OCI-LY7 (cell line): Measurements from ENCODE around the gene RAB24. TPM values are rescaled to one million over a fixed set of nuclear protein-coding genes. Genes with fewer than 3 reads are reported as not detected.

Source experiments
- BruUV-seq: library from RNA; stranded (reverse); fragments of 400-500 nt; replicated peaks from 2 replicates; lab custom pipeline; 2021; lab: Mats Ljungman, UMichigan
- CTCF ChIA-PET: fragments of 300-600 bp; sonication (Branson Sonifier 250); formaldehyde crosslinking; loops from one replicate; lab custom pipeline; 2022; ENCODE audit warnings: antibody characterized with exemption; ENCODE audit not compliant: unreplicated experiment; lab: Charles Lee
- POLR2A ChIA-PET: fragments of 300-600 bp; sonication (Branson Sonifier 250); formaldehyde crosslinking; loops from one replicate; lab custom pipeline; 2022; ENCODE audit warnings: antibody characterized with exemption; lab: Charles Lee
- DNase-seq: peaks from one replicate; pipeline ENCODE4 v3.0.0-alpha.2; 2015; ENCODE audit warnings: low spot score
- H2AFZ ChIP-seq: fragments of 200-600 bp; sonication (generic), shearing (Covaris generic); 2 replicates; pipeline ENCODE4 v1.6.1; 2014; ENCODE audit warnings: mild to moderate bottlenecking, antibody characterized with exemption, low read length, moderate library complexity
- H3K27ac ChIP-seq: fragments of 200-600 bp; sonication (generic); 2 replicates; pipeline ENCODE4 v1.5.1; 2014; ENCODE audit warnings: mixed run types, low read depth, mild to moderate bottlenecking, moderate library complexity, low read length, inconsistent platforms; ENCODE audit not compliant: poor library complexity, severe bottlenecking
- H3K36me3 ChIP-seq: fragments of 200-600 bp; sonication (generic); 2 replicates; pipeline ENCODE4 v1.6.1; 2014; ENCODE audit warnings: mild to moderate bottlenecking, antibody characterized with exemption, low read length, moderate library complexity, mixed read lengths; ENCODE audit not compliant: insufficient read depth
- H3K4me1 ChIP-seq: fragments of 200-600 bp; sonication (generic); 2 replicates; pipeline ENCODE4 v1.5.1; 2014; ENCODE audit warnings: mild to moderate bottlenecking, low read length; ENCODE audit not compliant: insufficient read depth, poor library complexity, severe bottlenecking
- H3K4me2 ChIP-seq: fragments of 200-600 bp; sonication (generic); 2 replicates; pipeline ENCODE4 v1.6.1; 2014; ENCODE audit warnings: mild to moderate bottlenecking, low read length
- H3K4me3 ChIP-seq: fragments of 200-600 bp; sonication (generic); 2 replicates; pipeline ENCODE4 v1.5.1; 2014; ENCODE audit warnings: mild to moderate bottlenecking, low read depth, low read length; ENCODE audit not compliant: poor library complexity, severe bottlenecking
- H3K79me2 ChIP-seq: fragments of 200-600 bp; sonication (generic); 2 replicates; pipeline ENCODE4 v1.6.1; 2016; ENCODE audit warnings: low read depth, mild to moderate bottlenecking, low read length, moderate library complexity, mixed read lengths; ENCODE audit not compliant: insufficient read depth
- H3K9me2 ChIP-seq: fragments of 200-600 bp; sonication (generic); 2 replicates; pipeline ENCODE4 v1.6.1; 2016; ENCODE audit warnings: mild to moderate bottlenecking, low read length, mixed read lengths; ENCODE audit not compliant: insufficient read depth
- H3K9me3 ChIP-seq: fragments of 200-600 bp; sonication (generic); 2 replicates; pipeline ENCODE4 v1.6.1; 2014; ENCODE audit warnings: mild to moderate bottlenecking, mixed run types, low read length, mixed read lengths
- H4K20me1 ChIP-seq: fragments of 200-600 bp; sonication (generic); 2 replicates; pipeline ENCODE4 v1.6.1; 2014; ENCODE audit warnings: mild to moderate bottlenecking, antibody characterized with exemption, low read length, moderate library complexity, mixed read lengths; ENCODE audit not compliant: insufficient read depth
- CTCF ChIP-seq: fragments of 200-600 bp; sonication (generic); conservative IDR thresholded peaks from 2 replicates; pipeline ENCODE4 v1.5.1; 2014; ENCODE audit warnings: mild to moderate bottlenecking, antibody characterized with exemption, low read length, moderate library complexity, mixed read lengths
- EZH2phosphoT487 ChIP-seq: fragments of 200-600 bp; sonication (generic); IDR thresholded peaks from 2 replicates; pipeline ENCODE4 v1.6.1; 2018; ENCODE audit warnings: low read depth, borderline replicate concordance, mild to moderate bottlenecking, mixed run types, antibody characterized with exemption, low read length, moderate library complexity, mixed read lengths
- intact Hi-C: fragments of 100-400 bp; cut with micrococcal nuclease; formaldehyde crosslinking; loops from one replicate; pipeline ENCODE4 v1.10.0; 2022; ENCODE audit not compliant: unreplicated experiment
- total RNA-seq, 2 experiments: library from RNA; depleted of rRNA in 1 of 2; stranded (reverse); fragments of >200 nt in 1 of 2; shearing (Covaris generic) in 1 of 2; gene quantifications; 2 replicates each; pipeline ENCODE4 v1.2.3, GENCODE V29; 2014 to 2022

The RAB24 gene
- total RNA-seq, 2 experiments from 2014 or later, result 25.8 to 36.1 TPM

- no peaks in the 10 kb centered on the region for H4K20me1 ChIP-seq
- DNase-seq, result no peak
- H3K4me3 ChIP-seq, result no peak overlapping the region
- ChIA-PET CTCF (interaction anchor here (0.9 kb wide), 2 partner anchors 12 to 82 kb away, joined by 3 to 4 read pairs; no protein-coding TSS in a partner anchor), POLR2A (interaction anchor here (0.6 to 0.9 kb wide), 3 partner anchors 12 to 77 kb away, joined by 3 read pairs; no protein-coding TSS in a partner anchor)
- H3K36me3 ChIP-seq, result peaks cover 85% of the 10 kb centered on the region
- no peak overlapping the region for H2AFZ ChIP-seq
- no peak for TF ChIP-seq CTCF
- no peak for TF ChIP-seq EZH2phosphoT487
- peaks cover 10% of the 10 kb centered on the region; the same call in 1 of the 2 replicates for H3K79me2 ChIP-seq
- H3K27ac ChIP-seq, result peak overlapping the region; percentile 17
- H3K4me2 ChIP-seq, result no peak overlapping the region
- H3K4me1 ChIP-seq, result peaks cover 39% of the 10 kb centered on the region
- H3K9me3 ChIP-seq, result no peaks in the 10 kb centered on the region
- BruUV-seq, result no TSS peak
- intact Hi-C loops, result no loop called here
- no peaks in the 10 kb centered on the region for H3K9me2 ChIP-seq
Observed at GRCh38 chr5:177296581-177296980, 6.9 kb downstream of the RAB24 start.

GRCh38 chr5:177295924-177296323 is 7.6 kb downstream of the RAB24 start:
- Histone ChIP-seq H3K4me1 (peaks cover 39% of the 10 kb centered on the region), H3K36me3 (peaks cover 82% of the 10 kb centered on the region), H3K9me3 (no peaks in the 10 kb centered on the region), H3K4me2 (no peak overlapping the region), H4K20me1 (no peaks in the 10 kb centered on the region), H3K4me3 (no peak overlapping the region), H2AFZ (no peak overlapping the region), H3K9me2 (no peaks in the 10 kb centered on the region), H3K79me2 (peaks cover 3% of the 10 kb centered on the region; the same call in 1 of the 2 replicates), H3K27ac (no peak overlapping the region)
- DNase-seq, result no peak
- intact Hi-C loops, result no loop called here
- ChIA-PET POLR2A (interaction anchor here (0.6 kb wide), 1 partner anchor 77 kb away, joined by 3 read pairs; no protein-coding TSS in a partner anchor), CTCF (interaction anchor here (0.9 kb wide), 1 partner anchor 13 kb away, joined by 3 read pairs; no protein-coding TSS in a partner anchor)
- no peak for TF ChIP-seq EZH2phosphoT487
- no peak for TF ChIP-seq CTCF
- no TSS peak for BruUV-seq

GRCh38 chr5:177294632-177295031 is 8.9 kb downstream of the RAB24 start:
- no TSS peak for BruUV-seq
- POLR2A ChIA-PET, result interaction anchor here (0.6 kb wide), 1 partner anchor 163 kb away, joined by 3 read pairs; no protein-coding TSS in a partner anchor

More at GRCh38 chr5:177294632-177295031, 8.9 kb downstream of the RAB24 start:
- no peak overlapping the region for H3K27ac ChIP-seq
- peaks cover 90% of the 10 kb centered on the region for H3K36me3 ChIP-seq
- TF ChIP-seq CTCF (no peak), EZH2phosphoT487 (no peak)
- CTCF ChIA-PET, result no interaction called here
- no peak overlapping the region for H3K4me2 ChIP-seq
- H3K4me1 ChIP-seq, result peaks cover 37% of the 10 kb centered on the region
- H3K9me2 ChIP-seq, result no peaks in the 10 kb centered on the region
- no peaks in the 10 kb centered on the region for H3K79me2 ChIP-seq
- H2AFZ ChIP-seq, result no peak overlapping the region
- intact Hi-C loops, result no loop called here
- no peak for DNase-seq
- H4K20me1 ChIP-seq, result no peaks in the 10 kb centered on the region
- H3K4me3 ChIP-seq, result no peak overlapping the region
- no peaks in the 10 kb centered on the region for H3K9me3 ChIP-seq
